ENCODE data around the gene KIF26A.

Gene KIF26A

GRCh38 chr14:104229534-104230055, 91.2 kb downstream of the KIF26A start:
- TF ChIP-seq CTCF (IDR thresholded peaks at IDR 0.05): no peak
- no peak overlapping the region for H3K27ac ChIP-seq
- H3K4me3 ChIP-seq: no peak overlapping the region
- DNase-seq (ENCODE audit: low spot score): no peak

- no peak overlapping the region for H3K27ac ChIP-seq
- DNase-seq (ENCODE audit: low spot score): no peak
- TF ChIP-seq CTCF (IDR thresholded peaks at IDR 0.05): no peak
- no peak overlapping the region for H3K4me3 ChIP-seq
These were observed 91.9 kb downstream of the KIF26A start for GRCh38 chr14:104230119-104230815.
